K562 (cell line): ENCODE measurements around the gene CSF1R. TPM values are rescaled to one million over a fixed set of nuclear protein-coding genes. Genes with fewer than 3 reads are reported as not detected.

Source experiments
- ATAC-seq: fragments of 200-7000 bp; cut with Tn5 transposase; 3 replicates; pipeline ENCODE4 v1.9.1; 2020; ENCODE audit warnings: moderate library complexity
- BruUV-seq: library from RNA; stranded (reverse); fragments of 400-500 nt; replicated peaks from 2 replicates; lab custom pipeline; 2021; lab: Mats Ljungman, UMichigan
- CTCF ChIA-PET: fragments of 300-600 bp; formaldehyde crosslinking; extraction: SDS; loops from one replicate; lab custom pipeline; 2021; ENCODE audit warnings: low intra/inter-chr PET ratio; lab: Yijun Ruan, JAX
- POLR2A ChIA-PET: fragments of 300-600, 350-650 bp; sonication (Branson Sonifier 250); formaldehyde crosslinking; extraction: SDS; loops from one replicate; lab custom pipeline; 2021; ENCODE audit warnings: antibody characterized with exemption, inconsistent platforms; lab: Yijun Ruan, JAX
- DNase-seq, 4 experiments: peaks; one replicate each; pipeline versions ENCODE4 v3.0.0 to v3.0.0-alpha.2; 2011 to 2018; ENCODE audit warnings: low spot score in 3 of 4, mixed read lengths in 3 of 4; ENCODE audit errors: extremely low read depth in 1 of 4
- FAIRE-seq: peaks from 2 replicates; lab custom pipeline; 2011; peaks lifted over from hg19 to GRCh38; lab: Jason Lieb, UNC
- H2AFZ ChIP-seq: 2 replicates; pipeline ENCODE4 v1.6.0; 2011; ENCODE audit warnings: low read depth, low read length, control low read depth, inconsistent platforms
- H3K27ac ChIP-seq: fragments of 200-600 bp; 3 replicates; pipeline ENCODE4 v1.8.0; 2011; ENCODE audit warnings: low read depth, mild to moderate bottlenecking, control low read depth, inconsistent platforms, low read length, moderate library complexity, mixed read lengths; ENCODE audit errors: extremely low read depth
- H3K27me3 ChIP-seq, 2 experiments: fragments of 300-600 bp in 1 of 2; 2 replicates in 1 of 2; 3 replicates in 1 of 2; pipeline versions ENCODE4 v1.6.0 to v1.8.0; 2011; ENCODE audit warnings: inconsistent platforms in 2 of 2, low read length in 2 of 2, mild to moderate bottlenecking in 1 of 2, mixed read lengths in 1 of 2, moderate library complexity in 1 of 2; ENCODE audit not compliant: control insufficient read depth in 2 of 2, insufficient read depth in 2 of 2
- H3K36me3 ChIP-seq: fragments of 300-600 bp; 3 replicates; pipeline ENCODE4 v1.8.0; 2011; ENCODE audit warnings: mild to moderate bottlenecking, low read length, inconsistent platforms; ENCODE audit not compliant: control insufficient read depth, insufficient read depth
- H3K4me1 ChIP-seq, 2 experiments: fragments of 200-600 bp in 1 of 2; replicated peaks in 1 of 2; 2 replicates in 1 of 2; 3 replicates in 1 of 2; pipeline versions ENCODE4 v1.5.1 to v1.8.0; 2011; ENCODE audit warnings: inconsistent platforms in 2 of 2, low read length in 2 of 2, mild to moderate bottlenecking in 1 of 2, mixed read lengths in 1 of 2, moderate library complexity in 1 of 2; ENCODE audit not compliant: control insufficient read depth in 2 of 2, insufficient read depth in 2 of 2
- H3K4me2 ChIP-seq: 2 replicates; pipeline ENCODE4 v1.6.1; 2011; ENCODE audit warnings: low read length, control low read depth, inconsistent platforms, mixed read lengths; ENCODE audit not compliant: insufficient read depth
- H3K4me3 ChIP-seq: fragments of 200-600 bp; sonication (generic), shearing (Covaris generic); 2 replicates; pipeline ENCODE4 v1.5.1; 2016; ENCODE audit warnings: control low read depth, inconsistent platforms
- H3K79me2 ChIP-seq: fragments of 200-600 bp; 3 replicates; pipeline ENCODE4 v1.8.0; 2011; ENCODE audit warnings: low read length, inconsistent platforms; ENCODE audit not compliant: control insufficient read depth, insufficient read depth
- H3K9ac ChIP-seq, 2 experiments: 2 replicates each; pipeline versions ENCODE4 v1.6.0 to v1.6.1; 2011; ENCODE audit warnings: low read depth in 2 of 2, low read length in 2 of 2, control low read depth in 1 of 2, inconsistent platforms in 1 of 2, mild to moderate bottlenecking in 1 of 2, mixed read lengths in 1 of 2; ENCODE audit not compliant: insufficient read depth in 1 of 2
- H3K9me1 ChIP-seq: one replicate; pipeline ENCODE4 v1.6.0; 2011; ENCODE audit warnings: inconsistent platforms, mild to moderate bottlenecking, low read length, moderate library complexity; ENCODE audit not compliant: control insufficient read depth, insufficient read depth
- H3K9me3 ChIP-seq: replicated peaks from 2 replicates; pipeline ENCODE4 v1.5.1; 2011; ENCODE audit warnings: low read depth, low read length, inconsistent platforms; ENCODE audit not compliant: control insufficient read depth, insufficient read depth
- H4K20me1 ChIP-seq: replicated peaks from 2 replicates; pipeline ENCODE4 v1.6.1; 2011; ENCODE audit warnings: low read length, inconsistent platforms, mixed read lengths; ENCODE audit not compliant: control insufficient read depth, insufficient read depth
- CC2D1A ChIP-seq: fragments of 450-650 bp; IDR thresholded peaks from 2 replicates; pipeline ENCODE4 v1.6.1; 2017; ENCODE audit warnings: mild to moderate bottlenecking
- KDM4B ChIP-seq, 2 experiments: fragments of 450-650 bp in 1 of 2; sonication (generic) in 1 of 2; IDR thresholded peaks; 2 replicates each; pipeline ENCODE4 v1.6.1; 2016 to 2017; ENCODE audit warnings: borderline replicate concordance in 2 of 2, antibody characterized with exemption in 1 of 2, low read depth in 1 of 2, mild to moderate bottlenecking in 1 of 2
- POLR2A ChIP-seq: fragments of 450-650 bp; conservative IDR thresholded peaks from 2 replicates; pipeline ENCODE4 v1.6.1; 2016
- SMARCA5 ChIP-seq: fragments of 450-650 bp; IDR thresholded peaks from 2 replicates; pipeline ENCODE4 v1.6.1; 2016
- ZNF184 ChIP-seq: sonication (generic); formaldehyde crosslinking; IDR thresholded peaks from 2 replicates; pipeline ENCODE4 v1.5.0; 2020; ENCODE audit warnings: missing genetic modification reagents
- ZNF212 ChIP-seq: fragments of 450-650 bp; formaldehyde crosslinking; IDR thresholded peaks from 2 replicates; pipeline ENCODE4 v1.4.0; 2020; ENCODE audit warnings: mild to moderate bottlenecking
- ZNF24 ChIP-seq: fragments of 450-650 bp; IDR thresholded peaks from 2 replicates; pipeline ENCODE4 v1.6.1; 2016
- ZNF316 ChIP-seq: fragments of 450-650 bp; IDR thresholded peaks from 2 replicates; pipeline ENCODE4 v1.6.1; 2016
- WGBS: fragments of 100-300 bp; shearing (Covaris generic); methylation state at CpG from one replicate; pipeline ENCODE4 v1.1.6; 2016; ENCODE audit warnings: low coverage, mixed read lengths; ENCODE audit not compliant: insufficient coverage; ENCODE audit errors: missing lambda C conversion rate; 5-methylcytosine and 5-hydroxymethylcytosine counted together
- in situ Hi-C: fragments of 300-500 bp; cut with MboI; formaldehyde crosslinking; loops from 4 replicates; pipeline ENCODE4 v1.15.0; 2018; ENCODE audit warnings: inconsistent platforms, mixed read lengths
- intact Hi-C: fragments of 100-400 bp; cut with micrococcal nuclease; formaldehyde crosslinking; loops from 2 replicates; pipeline ENCODE4 v1.14.2; 2022
- polyA plus RNA-seq, 8 experiments: library from polyadenylated mRNA; depleted of rRNA in 4 of 8; stranded (reverse) in 5 of 8; unstranded in 3 of 8; fragments of >200 nt; fragmentation: Nextera tagmentation in 2 of 8; fragmentation: Illumina TruSeq in 1 of 8; extraction: Ambion mirVana in 2 of 8; extraction: Trizol in 1 of 8; gene quantifications; 2 replicates each; pipeline versions ENCODE4 v1.2.1 to v1.2.3, GENCODE V29; 2011 to 2014; ENCODE audit warnings: inconsistent platforms in 1 of 8, missing spikeins in 1 of 8
- total RNA-seq, 7 experiments: library from RNA; depleted of rRNA in 6 of 7; stranded (reverse); fragments of >200 nt in 6 of 7; fragmentation: Illumina TruSeq in 2 of 7; extraction: Trizol in 2 of 7; gene quantifications; 2 replicates each; pipeline versions ENCODE4 v1.2.1 to v1.2.3, GENCODE V29; 2011 to 2021; ENCODE audit warnings: low replicate concordance in 1 of 7
- TF ChIP-seq, protein P1 (sequence below): fragments of 250-450 bp; sonication (Bioruptor Pico); IDR thresholded peaks from 2 replicates; pipeline ENCODE4 v1.5.0; 2020; ENCODE audit warnings: mild to moderate bottlenecking, borderline replicate concordance
- TF ChIP-seq, protein P2 (sequence below): fragments of 450-650 bp; IDR thresholded peaks from 2 replicates; pipeline ENCODE4 v1.6.1; 2018; ENCODE audit not compliant: partially characterized antibody
- TF ChIP-seq, protein P3 (sequence below), 2 experiments: IDR thresholded peaks; 2 replicates each; pipeline ENCODE4 v1.6.1; 2011; ENCODE audit warnings: borderline replicate concordance in 1 of 2, control low read depth in 1 of 2, low read depth in 1 of 2, low read length in 1 of 2, mild to moderate bottlenecking in 1 of 2, mixed read lengths in 1 of 2, moderate library complexity in 1 of 2; ENCODE audit not compliant: insufficient read depth in 1 of 2, insufficient read length in 1 of 2, poor library complexity in 1 of 2, severe bottlenecking in 1 of 2; ENCODE audit errors: extremely low read depth in 1 of 2
- TF ChIP-seq, protein P4 (sequence below): fragments of 450-650 bp; IDR thresholded peaks from 2 replicates; pipeline ENCODE4 v1.7.1; 2018; ENCODE audit warnings: mild to moderate bottlenecking, low read depth; ENCODE audit not compliant: partially characterized antibody

Gene CSF1R
- total and polyA plus RNA-seq, 9 of the 15 experiments (the other 6 are each of a cell fraction or from before 2014, with no cell fraction given), result 0.03 to 0.64 (median 0.20) TPM; not detected in 6

DNA sequence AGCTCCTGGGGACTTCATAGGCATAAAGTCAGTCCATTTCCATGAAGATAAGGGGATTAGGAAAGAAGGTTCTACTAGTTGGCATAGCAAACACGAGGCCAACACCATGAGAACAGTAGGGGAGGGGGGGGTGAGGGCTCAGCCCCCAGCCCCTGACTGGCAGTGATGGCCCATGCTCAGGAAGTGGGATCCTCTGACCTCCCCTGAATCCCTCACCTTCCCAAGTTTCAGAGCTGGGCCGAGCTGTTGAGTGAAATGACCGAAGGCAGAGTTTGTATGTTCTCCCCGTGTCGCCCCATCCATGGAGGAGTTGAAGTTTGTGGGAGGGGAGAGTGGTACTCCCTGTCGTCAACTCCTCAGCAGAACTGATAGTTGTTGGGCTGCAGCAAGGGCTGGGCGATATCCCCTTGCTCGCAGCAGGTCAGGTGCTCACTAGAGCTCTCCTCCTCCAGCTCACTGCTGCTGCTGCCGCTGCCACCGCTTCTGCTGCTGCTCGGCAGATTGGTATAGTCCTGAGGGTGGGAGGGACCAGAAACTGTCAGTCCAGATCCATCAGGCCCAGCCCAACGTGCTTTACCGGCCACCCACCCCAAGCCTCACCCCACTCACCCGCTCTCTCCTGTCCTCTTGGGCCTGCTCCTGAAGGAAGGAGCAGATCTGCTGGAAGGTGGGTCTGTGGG lies 32.5 kb downstream of the CSF1R start:
- 90% methylated on average over 13 of the region's 14 CpGs for WGBS
- Histone ChIP-seq H3K4me1 (peaks cover 27 to 40% of the 10 kb centered on the region in 2 experiments), H2AFZ (no peak overlapping the region), H3K36me3 (peaks cover 66% of the 10 kb centered on the region), H3K9me1 (no peaks in the 10 kb centered on the region), H3K9ac (peak overlapping the region in 1 of 2 experiments; percentile 22; a peak in 1 of 4 replicates), H3K27ac (peak overlapping the region; percentile 48; the same call in 2 of the 3 replicates), H3K4me2 (no peak overlapping the region), H3K27me3 (no peaks in the 10 kb centered on the region), H4K20me1 (no peaks in the 10 kb centered on the region; the same call in 1 of the 2 replicates), H3K4me3 (no peak overlapping the region), H3K79me2 (no peaks in the 10 kb centered on the region), H3K9me3 (no peaks in the 10 kb centered on the region)
- POLR2A ChIA-PET, result interaction anchor here (0.8 to 4.1 kb wide), 5 partner anchors 8 to 27 kb away, joined by 3 to 13 read pairs (median 5); no protein-coding TSS in a partner anchor
- in situ Hi-C loops, result no loop called here
- FAIRE-seq (no peak), ATAC-seq (no peak), DNase-seq (no peak)
- intact Hi-C loops, result no loop called here
- CTCF ChIA-PET, result no interaction called here
- no TSS peak for BruUV-seq
- TF ChIP-seq ZNF316, result no peak
- TF ChIP-seq, protein P1, sequence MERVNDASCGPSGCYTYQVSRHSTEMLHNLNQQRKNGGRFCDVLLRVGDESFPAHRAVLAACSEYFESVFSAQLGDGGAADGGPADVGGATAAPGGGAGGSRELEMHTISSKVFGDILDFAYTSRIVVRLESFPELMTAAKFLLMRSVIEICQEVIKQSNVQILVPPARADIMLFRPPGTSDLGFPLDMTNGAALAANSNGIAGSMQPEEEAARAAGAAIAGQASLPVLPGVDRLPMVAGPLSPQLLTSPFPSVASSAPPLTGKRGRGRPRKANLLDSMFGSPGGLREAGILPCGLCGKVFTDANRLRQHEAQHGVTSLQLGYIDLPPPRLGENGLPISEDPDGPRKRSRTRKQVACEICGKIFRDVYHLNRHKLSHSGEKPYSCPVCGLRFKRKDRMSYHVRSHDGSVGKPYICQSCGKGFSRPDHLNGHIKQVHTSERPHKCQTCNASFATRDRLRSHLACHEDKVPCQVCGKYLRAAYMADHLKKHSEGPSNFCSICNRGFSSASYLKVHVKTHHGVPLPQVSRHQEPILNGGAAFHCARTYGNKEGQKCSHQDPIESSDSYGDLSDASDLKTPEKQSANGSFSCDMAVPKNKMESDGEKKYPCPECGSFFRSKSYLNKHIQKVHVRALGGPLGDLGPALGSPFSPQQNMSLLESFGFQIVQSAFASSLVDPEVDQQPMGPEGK (CRISPR knock-in tag), result no peak
- TF ChIP-seq CC2D1A, result no peak
- 0 out of 2 replicates have a peak, but pooled peaks have one; percentile 10 for TF ChIP-seq POLR2A
- TF ChIP-seq, protein P2, sequence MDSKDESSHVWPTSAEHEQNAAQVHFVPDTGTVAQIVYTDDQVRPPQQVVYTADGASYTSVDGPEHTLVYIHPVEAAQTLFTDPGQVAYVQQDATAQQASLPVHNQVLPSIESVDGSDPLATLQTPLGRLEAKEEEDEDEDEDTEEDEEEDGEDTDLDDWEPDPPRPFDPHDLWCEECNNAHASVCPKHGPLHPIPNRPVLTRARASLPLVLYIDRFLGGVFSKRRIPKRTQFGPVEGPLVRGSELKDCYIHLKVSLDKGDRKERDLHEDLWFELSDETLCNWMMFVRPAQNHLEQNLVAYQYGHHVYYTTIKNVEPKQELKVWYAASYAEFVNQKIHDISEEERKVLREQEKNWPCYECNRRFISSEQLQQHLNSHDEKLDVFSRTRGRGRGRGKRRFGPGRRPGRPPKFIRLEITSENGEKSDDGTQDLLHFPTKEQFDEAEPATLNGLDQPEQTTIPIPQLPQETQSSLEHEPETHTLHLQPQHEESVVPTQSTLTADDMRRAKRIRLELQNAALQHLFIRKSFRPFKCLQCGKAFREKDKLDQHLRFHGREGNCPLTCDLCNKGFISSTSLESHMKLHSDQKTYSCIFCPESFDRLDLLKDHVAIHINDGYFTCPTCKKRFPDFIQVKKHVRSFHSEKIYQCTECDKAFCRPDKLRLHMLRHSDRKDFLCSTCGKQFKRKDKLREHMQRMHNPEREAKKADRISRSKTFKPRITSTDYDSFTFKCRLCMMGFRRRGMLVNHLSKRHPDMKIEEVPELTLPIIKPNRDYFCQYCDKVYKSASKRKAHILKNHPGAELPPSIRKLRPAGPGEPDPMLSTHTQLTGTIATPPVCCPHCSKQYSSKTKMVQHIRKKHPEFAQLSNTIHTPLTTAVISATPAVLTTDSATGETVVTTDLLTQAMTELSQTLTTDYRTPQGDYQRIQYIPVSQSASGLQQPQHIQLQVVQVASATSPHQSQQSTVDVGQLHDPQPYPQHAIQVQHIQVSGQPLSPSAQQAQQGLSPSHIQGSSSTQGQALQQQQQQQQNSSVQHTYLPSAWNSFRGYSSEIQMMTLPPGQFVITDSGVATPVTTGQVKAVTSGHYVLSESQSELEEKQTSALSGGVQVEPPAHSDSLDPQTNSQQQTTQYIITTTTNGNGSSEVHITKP, result peak; percentile 90
- no peak for TF ChIP-seq ZNF24
- no peak for TF ChIP-seq ZNF184
- no peak for TF ChIP-seq SMARCA5
- TF ChIP-seq, protein P3, sequence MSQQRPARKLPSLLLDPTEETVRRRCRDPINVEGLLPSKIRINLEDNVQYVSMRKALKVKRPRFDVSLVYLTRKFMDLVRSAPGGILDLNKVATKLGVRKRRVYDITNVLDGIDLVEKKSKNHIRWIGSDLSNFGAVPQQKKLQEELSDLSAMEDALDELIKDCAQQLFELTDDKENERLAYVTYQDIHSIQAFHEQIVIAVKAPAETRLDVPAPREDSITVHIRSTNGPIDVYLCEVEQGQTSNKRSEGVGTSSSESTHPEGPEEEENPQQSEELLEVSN (IDR thresholded peaks at IDR 0.05; ENCODE audit: borderline replicate concordance in 1 of 2, extremely low read depth in 1 of 2, insufficient read depth in 1 of 2, insufficient read length in 1 of 2, low read depth in 1 of 2, low read length in 1 of 2, poor library complexity in 1 of 2, severe bottlenecking in 1 of 2), result no peak
- no peak for TF ChIP-seq KDM4B (IDR thresholded peaks at IDR 0.05; ENCODE audit: borderline replicate concordance in 2 of 2, low read depth in 1 of 2)
- TF ChIP-seq, protein P4, sequence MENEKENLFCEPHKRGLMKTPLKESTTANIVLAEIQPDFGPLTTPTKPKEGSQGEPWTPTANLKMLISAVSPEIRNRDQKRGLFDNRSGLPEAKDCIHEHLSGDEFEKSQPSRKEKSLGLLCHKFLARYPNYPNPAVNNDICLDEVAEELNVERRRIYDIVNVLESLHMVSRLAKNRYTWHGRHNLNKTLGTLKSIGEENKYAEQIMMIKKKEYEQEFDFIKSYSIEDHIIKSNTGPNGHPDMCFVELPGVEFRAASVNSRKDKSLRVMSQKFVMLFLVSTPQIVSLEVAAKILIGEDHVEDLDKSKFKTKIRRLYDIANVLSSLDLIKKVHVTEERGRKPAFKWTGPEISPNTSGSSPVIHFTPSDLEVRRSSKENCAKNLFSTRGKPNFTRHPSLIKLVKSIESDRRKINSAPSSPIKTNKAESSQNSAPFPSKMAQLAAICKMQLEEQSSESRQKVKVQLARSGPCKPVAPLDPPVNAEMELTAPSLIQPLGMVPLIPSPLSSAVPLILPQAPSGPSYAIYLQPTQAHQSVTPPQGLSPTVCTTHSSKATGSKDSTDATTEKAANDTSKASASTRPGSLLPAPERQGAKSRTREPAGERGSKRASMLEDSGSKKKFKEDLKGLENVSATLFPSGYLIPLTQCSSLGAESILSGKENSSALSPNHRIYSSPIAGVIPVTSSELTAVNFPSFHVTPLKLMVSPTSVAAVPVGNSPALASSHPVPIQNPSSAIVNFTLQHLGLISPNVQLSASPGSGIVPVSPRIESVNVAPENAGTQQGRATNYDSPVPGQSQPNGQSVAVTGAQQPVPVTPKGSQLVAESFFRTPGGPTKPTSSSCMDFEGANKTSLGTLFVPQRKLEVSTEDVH, result no peak
- no peak for TF ChIP-seq ZNF212 (CRISPR knock-in tag)
